ENCODE data around the gene GRK3. TPM values are rescaled to one million over a fixed set of nuclear protein-coding genes. Genes with fewer than 3 reads are reported as not detected.

Gene GRK3
- total RNA-seq, 4 donors from 2014 or later, result 7.6 to 10.7 (median 8.8) TPM

GRCh38 chr22:25760294-25760693 lies 195.8 kb downstream of the GRK3 start:
- intact Hi-C loops (cut with DNase I), result no loop called here
- no peaks in the 10 kb centered on the region for H3K4me1 ChIP-seq
- TF ChIP-seq POLR2A (IDR thresholded peaks at IDR 0.05) (no peak), CTCF (IDR thresholded peaks at IDR 0.05) (no peak)
- H3K9me3 ChIP-seq, result no peaks in the 10 kb centered on the region
- H3K4me3 ChIP-seq (replicated peaks in 1 of 3), result no peak overlapping the region
- H3K36me3 ChIP-seq, result no peaks in the 10 kb centered on the region
- 67 to 74% methylated on average over 2 of the region's 2 CpGs for WGBS, 2 donors
- no peaks in the 10 kb centered on the region for H3K27me3 ChIP-seq
- H3K27ac ChIP-seq, result no peak overlapping the region
- no peak for DNase-seq

GRCh38 chr22:25760848-25761595 lies 196.5 kb downstream of the GRK3 start:
- DNase-seq, result no peak
- 81 to 86% methylated on average over 15 of the region's 15 CpGs for WGBS, 2 donors
- no peaks in the 10 kb centered on the region for H3K9me3 ChIP-seq
- intact Hi-C loops (cut with DNase I), result no loop called here
- H3K27me3 ChIP-seq, result no peaks in the 10 kb centered on the region
- no peak overlapping the region for H3K4me3 ChIP-seq (replicated peaks in 1 of 3)
- no peak for TF ChIP-seq CTCF (IDR thresholded peaks at IDR 0.05)
- TF ChIP-seq POLR2A (IDR thresholded peaks at IDR 0.05), result no peak
- no peaks in the 10 kb centered on the region for H3K4me1 ChIP-seq
- H3K36me3 ChIP-seq, result no peaks in the 10 kb centered on the region
- no peak overlapping the region for H3K27ac ChIP-seq

- H3K9me3 ChIP-seq, result no peaks in the 10 kb centered on the region
- no peak overlapping the region for H3K27ac ChIP-seq
- TF ChIP-seq POLR2A (IDR thresholded peaks at IDR 0.05), result no peak
- TF ChIP-seq CTCF (IDR thresholded peaks at IDR 0.05), result no peak
- intact Hi-C loops (cut with DNase I), result no loop called here
- DNase-seq, result no peak
- H3K27me3 ChIP-seq, result no peaks in the 10 kb centered on the region
- no peaks in the 10 kb centered on the region for H3K4me1 ChIP-seq
- WGBS, 2 donors, result 86 to 92% methylated on average over 5 of the region's 5 CpGs
- no peak overlapping the region for H3K4me3 ChIP-seq (replicated peaks in 1 of 3)
- H3K36me3 ChIP-seq, result no peaks in the 10 kb centered on the region
Observed at GRCh38 chr22:25762147-25762546, 197.7 kb downstream of the GRK3 start.

GRCh38 chr22:25763239-25763777 lies 198.8 kb downstream of the GRK3 start:
- Histone ChIP-seq H3K9me3 (no peaks in the 10 kb centered on the region), H3K4me3 (replicated peaks in 1 of 3) (no peak overlapping the region), H3K27ac (no peak overlapping the region), H3K4me1 (no peaks in the 10 kb centered on the region), H3K36me3 (no peaks in the 10 kb centered on the region), H3K27me3 (no peaks in the 10 kb centered on the region)
- no peak for DNase-seq
- intact Hi-C loops (cut with DNase I), result no loop called here
- WGBS, 2 donors, result 63 to 70% methylated on average over 7 of the region's 7 CpGs
- TF ChIP-seq CTCF (IDR thresholded peaks at IDR 0.05), result no peak
- TF ChIP-seq POLR2A (IDR thresholded peaks at IDR 0.05), result no peak

GRCh38 chr22:25764270-25765015 lies 200.0 kb downstream of the GRK3 start:
- Histone ChIP-seq H3K9me3 (no peaks in the 10 kb centered on the region), H3K27me3 (no peaks in the 10 kb centered on the region), H3K27ac (no peak overlapping the region), H3K36me3 (no peaks in the 10 kb centered on the region), H3K4me1 (no peaks in the 10 kb centered on the region), H3K4me3 (replicated peaks in 1 of 3) (no peak overlapping the region)
- WGBS, 2 donors, result 70 to 92% methylated on average over 5 to 7 of the region's 8 CpGs
- intact Hi-C loops (cut with DNase I), result no loop called here
- no peak for DNase-seq
- TF ChIP-seq POLR2A (IDR thresholded peaks at IDR 0.05) (no peak), CTCF (IDR thresholded peaks at IDR 0.05) (no peak)

Data from thyroid gland (tissue), 4 donors.